Measurements from ENCODE around the gene FITM1.
A peak's percentile ranks its signal among the peaks of the same experiment; 100 is the strongest.

The FITM1 gene

DNA sequence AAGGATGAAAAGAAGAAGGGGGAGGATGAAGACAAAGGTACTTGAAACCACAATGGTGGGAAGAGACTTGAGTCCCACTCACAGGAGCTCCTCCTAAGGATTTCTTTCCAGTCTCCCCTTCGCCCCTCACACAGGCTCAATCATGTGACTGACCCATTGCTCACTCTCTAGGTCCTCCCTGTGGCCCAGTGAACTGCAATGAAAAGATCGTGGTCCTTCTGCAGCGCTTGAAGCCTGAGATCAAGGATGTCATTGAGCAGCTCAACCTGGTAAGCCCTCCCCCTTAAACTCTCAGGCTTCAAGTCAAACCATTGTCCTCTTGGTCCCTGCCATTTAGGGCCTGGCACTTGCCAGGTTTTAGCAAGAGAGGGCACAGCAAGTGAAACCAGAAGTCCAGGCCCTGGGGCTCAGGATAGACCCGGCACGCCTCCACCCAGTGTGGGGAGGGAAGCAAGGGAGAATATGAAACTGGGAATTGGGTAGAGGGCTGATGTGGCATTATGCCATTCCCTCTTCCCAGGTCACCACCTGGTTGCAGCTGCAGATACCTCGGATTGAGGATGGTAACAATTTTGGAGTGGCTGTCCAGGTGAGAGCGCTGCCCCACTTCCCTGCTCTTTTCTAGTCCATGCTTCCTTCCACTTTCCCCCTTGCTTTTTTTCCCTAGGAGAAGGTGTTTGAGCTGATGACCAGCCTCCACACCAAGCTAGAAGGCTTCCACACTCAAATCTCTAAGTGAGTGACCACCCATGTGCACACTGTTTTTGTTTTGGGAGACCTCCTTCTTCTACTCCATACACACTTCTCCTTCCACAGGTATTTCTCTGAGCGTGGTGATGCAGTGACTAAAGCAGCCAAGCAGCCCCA, 7.3 kb downstream of the FITM1 start (continued):
- TF ChIP-seq, protein P1, sequence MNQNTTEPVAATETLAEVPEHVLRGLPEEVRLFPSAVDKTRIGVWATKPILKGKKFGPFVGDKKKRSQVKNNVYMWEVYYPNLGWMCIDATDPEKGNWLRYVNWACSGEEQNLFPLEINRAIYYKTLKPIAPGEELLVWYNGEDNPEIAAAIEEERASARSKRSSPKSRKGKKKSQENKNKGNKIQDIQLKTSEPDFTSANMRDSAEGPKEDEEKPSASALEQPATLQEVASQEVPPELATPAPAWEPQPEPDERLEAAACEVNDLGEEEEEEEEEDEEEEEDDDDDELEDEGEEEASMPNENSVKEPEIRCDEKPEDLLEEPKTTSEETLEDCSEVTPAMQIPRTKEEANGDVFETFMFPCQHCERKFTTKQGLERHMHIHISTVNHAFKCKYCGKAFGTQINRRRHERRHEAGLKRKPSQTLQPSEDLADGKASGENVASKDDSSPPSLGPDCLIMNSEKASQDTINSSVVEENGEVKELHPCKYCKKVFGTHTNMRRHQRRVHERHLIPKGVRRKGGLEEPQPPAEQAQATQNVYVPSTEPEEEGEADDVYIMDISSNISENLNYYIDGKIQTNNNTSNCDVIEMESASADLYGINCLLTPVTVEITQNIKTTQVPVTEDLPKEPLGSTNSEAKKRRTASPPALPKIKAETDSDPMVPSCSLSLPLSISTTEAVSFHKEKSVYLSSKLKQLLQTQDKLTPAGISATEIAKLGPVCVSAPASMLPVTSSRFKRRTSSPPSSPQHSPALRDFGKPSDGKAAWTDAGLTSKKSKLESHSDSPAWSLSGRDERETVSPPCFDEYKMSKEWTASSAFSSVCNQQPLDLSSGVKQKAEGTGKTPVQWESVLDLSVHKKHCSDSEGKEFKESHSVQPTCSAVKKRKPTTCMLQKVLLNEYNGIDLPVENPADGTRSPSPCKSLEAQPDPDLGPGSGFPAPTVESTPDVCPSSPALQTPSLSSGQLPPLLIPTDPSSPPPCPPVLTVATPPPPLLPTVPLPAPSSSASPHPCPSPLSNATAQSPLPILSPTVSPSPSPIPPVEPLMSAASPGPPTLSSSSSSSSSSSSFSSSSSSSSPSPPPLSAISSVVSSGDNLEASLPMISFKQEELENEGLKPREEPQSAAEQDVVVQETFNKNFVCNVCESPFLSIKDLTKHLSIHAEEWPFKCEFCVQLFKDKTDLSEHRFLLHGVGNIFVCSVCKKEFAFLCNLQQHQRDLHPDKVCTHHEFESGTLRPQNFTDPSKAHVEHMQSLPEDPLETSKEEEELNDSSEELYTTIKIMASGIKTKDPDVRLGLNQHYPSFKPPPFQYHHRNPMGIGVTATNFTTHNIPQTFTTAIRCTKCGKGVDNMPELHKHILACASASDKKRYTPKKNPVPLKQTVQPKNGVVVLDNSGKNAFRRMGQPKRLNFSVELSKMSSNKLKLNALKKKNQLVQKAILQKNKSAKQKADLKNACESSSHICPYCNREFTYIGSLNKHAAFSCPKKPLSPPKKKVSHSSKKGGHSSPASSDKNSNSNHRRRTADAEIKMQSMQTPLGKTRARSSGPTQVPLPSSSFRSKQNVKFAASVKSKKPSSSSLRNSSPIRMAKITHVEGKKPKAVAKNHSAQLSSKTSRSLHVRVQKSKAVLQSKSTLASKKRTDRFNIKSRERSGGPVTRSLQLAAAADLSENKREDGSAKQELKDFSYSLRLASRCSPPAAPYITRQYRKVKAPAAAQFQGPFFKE (tag by site-specific recombination; IDR thresholded peaks at IDR 0.05; ENCODE audit: borderline replicate concordance) = no peak
- TF ChIP-seq ZNF664 (tag by site-specific recombination; IDR thresholded peaks at IDR 0.05) = no peak
- TF ChIP-seq ZNF23 (tag by site-specific recombination; IDR thresholded peaks at IDR 0.05; ENCODE audit: borderline replicate concordance) = no peak
- TF ChIP-seq ZNF10 (tag by site-specific recombination; IDR thresholded peaks at IDR 0.05) = no peak
- TF ChIP-seq ZNF514 (tag by site-specific recombination; IDR thresholded peaks at IDR 0.05) = no peak
- TF ChIP-seq ZNF555 (tag by site-specific recombination; conservative IDR thresholded peaks at IDR 0.05) = no peak

DNA sequence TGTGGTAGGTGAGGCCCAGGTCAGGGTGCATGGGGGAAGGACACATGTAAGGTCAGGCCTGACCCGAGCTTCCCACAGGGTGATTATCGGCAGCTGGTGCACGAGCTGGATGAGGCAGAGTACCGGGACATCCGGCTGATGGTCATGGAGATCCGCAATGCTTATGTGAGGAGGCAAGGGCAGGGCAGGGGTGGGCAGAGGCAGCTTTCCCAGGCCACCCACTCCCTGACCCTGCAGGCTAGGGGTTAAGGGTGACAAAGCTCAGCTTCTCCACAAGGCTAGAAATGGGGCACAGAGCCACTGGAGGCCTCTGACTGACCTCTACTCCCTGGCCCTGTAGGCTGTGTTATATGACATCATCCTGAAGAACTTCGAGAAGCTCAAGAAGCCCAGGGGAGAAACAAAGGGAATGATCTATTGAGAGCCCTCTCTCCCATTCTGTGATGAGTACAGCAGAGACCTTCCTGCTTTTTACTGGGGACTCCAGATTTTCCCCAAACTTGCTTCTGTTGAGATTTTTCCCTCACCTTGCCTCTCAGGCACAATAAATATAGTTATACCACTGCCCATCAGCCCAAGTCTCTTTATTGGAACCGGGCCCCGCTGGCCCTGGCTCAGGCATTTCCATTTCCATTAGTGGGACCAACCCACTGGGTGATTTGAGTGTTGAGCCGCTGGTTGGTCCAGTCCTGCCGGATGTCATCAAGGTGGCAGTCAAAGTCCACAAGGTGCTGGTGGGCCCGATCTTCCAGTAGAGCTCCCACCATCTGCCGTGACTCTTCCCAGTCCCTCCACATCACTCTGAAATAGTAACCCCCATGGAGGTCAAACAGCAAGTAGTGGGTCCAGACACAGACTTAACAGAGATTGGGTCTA, 8.2 kb downstream of the FITM1 start:
- Histone ChIP-seq H3K9me3 (ENCODE audit: control insufficient read depth, insufficient read depth, low read depth, low read length) (no peaks in the 10 kb centered on the region), H3K4me3 (ENCODE audit: low read depth, low read length) (no peak overlapping the region), H3K4me1 (ENCODE audit: control insufficient read depth, insufficient read depth, low read length) (peaks cover 4% of the 10 kb centered on the region; the same call in 1 of the 2 replicates), H3K27ac (ENCODE audit: extremely low read depth, low read depth, low read length) (0 out of 2 replicates have a peak overlapping the region, but pooled peaks have one; percentile 35), H3K36me3 (ENCODE audit: control insufficient read depth in 2 of 2, insufficient read depth in 1 of 2, low read length in 2 of 2) (peaks cover 11 to 33% of the 10 kb centered on the region in 2 experiments)
- TF ChIP-seq ZNF423 (tag by site-specific recombination; IDR thresholded peaks at IDR 0.05) = no peak
- TF ChIP-seq, protein P2, sequence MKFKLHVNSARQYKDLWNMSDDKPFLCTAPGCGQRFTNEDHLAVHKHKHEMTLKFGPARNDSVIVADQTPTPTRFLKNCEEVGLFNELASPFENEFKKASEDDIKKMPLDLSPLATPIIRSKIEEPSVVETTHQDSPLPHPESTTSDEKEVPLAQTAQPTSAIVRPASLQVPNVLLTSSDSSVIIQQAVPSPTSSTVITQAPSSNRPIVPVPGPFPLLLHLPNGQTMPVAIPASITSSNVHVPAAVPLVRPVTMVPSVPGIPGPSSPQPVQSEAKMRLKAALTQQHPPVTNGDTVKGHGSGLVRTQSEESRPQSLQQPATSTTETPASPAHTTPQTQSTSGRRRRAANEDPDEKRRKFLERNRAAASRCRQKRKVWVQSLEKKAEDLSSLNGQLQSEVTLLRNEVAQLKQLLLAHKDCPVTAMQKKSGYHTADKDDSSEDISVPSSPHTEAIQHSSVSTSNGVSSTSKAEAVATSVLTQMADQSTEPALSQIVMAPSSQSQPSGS (tag by site-specific recombination; IDR thresholded peaks at IDR 0.05; ENCODE audit: low read depth) = peak; percentile 72
- ChIA-PET POLR2A (interaction anchor here (0.7 to 7.3 kb wide), 6 partner anchors 8 to 75 kb away, joined by 3 to 163 read pairs (median 22); partner anchors contain the start of genes CHMP4A, DCAF11, IRF9 and NRL), CTCF (interaction anchor here (1.0 kb wide), 1 partner anchor 169 kb away, joined by 3 read pairs; the partner anchor contains the start of gene CIDEB)

DNA sequence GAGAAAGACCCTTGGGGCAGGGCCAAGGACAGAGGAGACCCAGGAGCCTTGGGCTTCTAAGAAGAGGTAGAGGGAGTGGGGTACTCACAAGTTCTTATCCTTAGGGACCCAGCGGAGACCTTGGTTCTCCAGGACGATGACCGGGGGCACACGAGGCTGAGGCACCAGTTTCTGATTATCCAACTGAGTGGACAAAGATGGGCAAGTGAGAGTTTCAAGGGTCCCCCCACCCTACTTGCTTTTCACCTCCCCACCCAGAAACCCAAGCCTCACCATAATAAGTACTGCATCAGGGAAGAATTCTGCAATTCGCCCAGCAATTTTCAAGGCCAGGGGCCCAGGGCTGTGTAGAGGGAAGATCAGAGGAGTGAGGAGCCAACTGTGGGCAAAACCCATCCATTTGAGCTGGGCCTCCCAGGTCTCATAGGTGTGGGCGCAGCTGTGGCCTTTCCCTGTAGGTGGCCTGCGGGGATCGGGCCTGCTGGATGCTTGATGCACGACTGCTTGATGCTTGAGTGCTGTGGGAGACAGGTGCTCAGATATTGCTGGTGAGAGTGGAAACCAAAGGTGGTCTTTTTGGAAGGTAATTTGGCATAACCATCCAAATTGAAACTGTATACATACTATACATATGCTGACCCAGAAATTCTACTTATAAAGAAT, 8.9 kb downstream of the FITM1 start:
- H3K27ac ChIP-seq (ENCODE audit: extremely low read depth, low read depth, low read length) = peak overlapping the region; percentile 35; the same call in 1 of the 2 replicates
- H3K36me3 ChIP-seq (ENCODE audit: control insufficient read depth in 2 of 2, insufficient read depth in 1 of 2, low read length in 2 of 2) = peaks cover 11 to 40% of the 10 kb centered on the region in 2 experiments
- no peaks in the 10 kb centered on the region for H3K9me3 ChIP-seq (ENCODE audit: control insufficient read depth, insufficient read depth, low read depth, low read length)
- POLR2A ChIA-PET = interaction anchor here (1.1 to 7.3 kb wide), 4 partner anchors 7 to 45 kb away, joined by 3 to 163 read pairs (median 52); partner anchors contain the start of genes DCAF11, IRF9, NRL and PCK2
- peak overlapping the region; percentile 90 for H3K4me3 ChIP-seq (ENCODE audit: low read depth, low read length)
- peaks cover 4% of the 10 kb centered on the region; the same call in 1 of the 2 replicates for H3K4me1 ChIP-seq (ENCODE audit: control insufficient read depth, insufficient read depth, low read length)
- CTCF ChIA-PET = interaction anchor here (1.0 kb wide), 1 partner anchor 23 kb away, joined by 3 read pairs; no protein-coding TSS in a partner anchor
- TF ChIP-seq, protein P3, sequence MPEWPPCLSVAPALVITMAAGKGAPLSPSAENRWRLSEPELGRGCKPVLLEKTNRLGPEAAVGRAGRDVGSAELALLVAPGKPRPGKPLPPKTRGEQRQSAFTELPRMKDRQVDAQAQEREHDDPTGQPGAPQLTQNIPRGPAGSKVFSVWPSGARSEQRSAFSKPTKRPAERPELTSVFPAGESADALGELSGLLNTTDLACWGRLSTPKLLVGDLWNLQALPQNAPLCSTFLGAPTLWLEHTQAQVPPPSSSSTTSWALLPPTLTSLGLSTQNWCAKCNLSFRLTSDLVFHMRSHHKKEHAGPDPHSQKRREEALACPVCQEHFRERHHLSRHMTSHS (tag by site-specific recombination; IDR thresholded peaks at IDR 0.05) = no peak
- TF ChIP-seq GLIS1 (tag by site-specific recombination; IDR thresholded peaks at IDR 0.05) (peak; percentile 48), ZNF10 (tag by site-specific recombination; IDR thresholded peaks at IDR 0.05) (no peak), ZNF394 (tag by site-specific recombination; IDR thresholded peaks at IDR 0.05; ENCODE audit: borderline replicate concordance) (no peak), ZNF626 (tag by site-specific recombination; IDR thresholded peaks at IDR 0.05) (no peak), ZBTB48 (tag by site-specific recombination; IDR thresholded peaks at IDR 0.05) (no peak), ZNF174 (tag by site-specific recombination; IDR thresholded peaks at IDR 0.05) (no peak), EGR2 (tag by site-specific recombination; IDR thresholded peaks at IDR 0.05; ENCODE audit: low read depth) (0 out of 2 replicates have a peak, but pooled peaks have one; percentile 12)
- TF ChIP-seq, protein P4, sequence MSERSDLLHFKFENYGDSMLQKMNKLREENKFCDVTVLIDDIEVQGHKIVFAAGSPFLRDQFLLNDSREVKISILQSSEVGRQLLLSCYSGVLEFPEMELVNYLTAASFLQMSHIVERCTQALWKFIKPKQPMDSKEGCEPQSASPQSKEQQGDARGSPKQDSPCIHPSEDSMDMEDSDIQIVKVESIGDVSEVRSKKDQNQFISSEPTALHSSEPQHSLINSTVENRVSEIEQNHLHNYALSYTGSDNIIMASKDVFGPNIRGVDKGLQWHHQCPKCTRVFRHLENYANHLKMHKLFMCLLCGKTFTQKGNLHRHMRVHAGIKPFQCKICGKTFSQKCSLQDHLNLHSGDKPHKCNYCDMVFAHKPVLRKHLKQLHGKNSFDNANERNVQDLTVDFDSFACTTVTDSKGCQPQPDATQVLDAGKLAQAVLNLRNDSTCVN (tag by site-specific recombination; optimal IDR thresholded peaks at IDR 0.05) = no peak

All from HEK293 (cell line).